22Rv1 (cell line): ENCODE measurements around the gene PRADC1.

Experiments
- H3K27ac ChIP-seq: fragments of 450-650 bp; 2 replicates; pipeline ENCODE4 v1.5.1; 2017
- CTCF ChIP-seq: fragments of 450-650 bp; IDR thresholded peaks from 2 replicates; pipeline ENCODE4 v1.5.1; 2017; ENCODE audit warnings: mild to moderate bottlenecking
- ZFX ChIP-seq: fragments of 450-650 bp; IDR thresholded peaks from 2 replicates; pipeline ENCODE4 v1.6.1; 2017; ENCODE audit warnings: antibody characterized with exemption, borderline replicate concordance

PRADC1 gene

GRCh38 chr2:73268366-73268829 lies 35.4 kb upstream of the PRADC1 start:
- peak overlapping the region; percentile 93 for H3K27ac ChIP-seq
- TF ChIP-seq CTCF (no peak), ZFX (no peak)

GRCh38 chr2:73267008-73267407 lies 34.0 kb upstream of the PRADC1 start:
- no peak overlapping the region for H3K27ac ChIP-seq
- no peak for TF ChIP-seq ZFX
- TF ChIP-seq CTCF: no peak

- no peak for TF ChIP-seq ZFX
- no peak for TF ChIP-seq CTCF
- H3K27ac ChIP-seq: no peak overlapping the region
Observed at GRCh38 chr2:73266061-73266901, 33.2 kb upstream of the PRADC1 start.

GRCh38 chr2:73265298-73266060 lies 32.4 kb upstream of the PRADC1 start:
- TF ChIP-seq CTCF (no peak), ZFX (no peak)

GRCh38 chr2:73264783-73265182 lies 31.7 kb upstream of the PRADC1 start:
- H3K27ac ChIP-seq: no peak overlapping the region
- TF ChIP-seq ZFX (no peak), CTCF (no peak)

More at GRCh38 chr2:73265298-73266060, 32.4 kb upstream of the PRADC1 start:
- no peak overlapping the region for H3K27ac ChIP-seq

- H3K27ac ChIP-seq: no peak overlapping the region
- TF ChIP-seq CTCF (no peak), ZFX (no peak)
Observed at GRCh38 chr2:73264332-73264606, 31.2 kb upstream of the PRADC1 start.
